Kidney epithelial cell (primary cell): ENCODE results near the gene MAFF. TPM values are rescaled to one million over a fixed set of nuclear protein-coding genes. Genes with fewer than 3 reads are reported as not detected.

ENCODE experiments used
- DNase-seq: peaks from one replicate; pipeline ENCODE4 v3.0.0-alpha.2; 2010; ENCODE audit warnings: low read depth
- H3K27me3 ChIP-seq: 2 replicates; pipeline ENCODE4 v1.6.0; 2011; ENCODE audit warnings: low read length; ENCODE audit not compliant: control insufficient read depth, insufficient read depth
- H3K36me3 ChIP-seq: 2 replicates; pipeline ENCODE4 v1.5.1; 2011; ENCODE audit warnings: low read length; ENCODE audit not compliant: control insufficient read depth, insufficient read depth
- H3K4me3 ChIP-seq: 2 replicates; pipeline ENCODE4 v1.5.1; 2011; ENCODE audit warnings: low read depth, mild to moderate bottlenecking, control low read depth, low read length
- total RNA-seq: library from RNA; depleted of rRNA; stranded (reverse); fragments of >200 nt; gene quantifications from 2 replicates; pipeline ENCODE4 v1.2.3, GENCODE V29; 2015
- TF ChIP-seq, protein P1 (sequence below): IDR thresholded peaks from 2 replicates; pipeline ENCODE4 v1.5.1; 2011; ENCODE audit warnings: mild to moderate bottlenecking, moderate library complexity, low read length, control low read depth, inconsistent platforms; ENCODE audit not compliant: insufficient read depth, poor library complexity, severe bottlenecking

MAFF gene
- total RNA-seq, 1 donor from 2014 or later = 99.5 TPM

DNA sequence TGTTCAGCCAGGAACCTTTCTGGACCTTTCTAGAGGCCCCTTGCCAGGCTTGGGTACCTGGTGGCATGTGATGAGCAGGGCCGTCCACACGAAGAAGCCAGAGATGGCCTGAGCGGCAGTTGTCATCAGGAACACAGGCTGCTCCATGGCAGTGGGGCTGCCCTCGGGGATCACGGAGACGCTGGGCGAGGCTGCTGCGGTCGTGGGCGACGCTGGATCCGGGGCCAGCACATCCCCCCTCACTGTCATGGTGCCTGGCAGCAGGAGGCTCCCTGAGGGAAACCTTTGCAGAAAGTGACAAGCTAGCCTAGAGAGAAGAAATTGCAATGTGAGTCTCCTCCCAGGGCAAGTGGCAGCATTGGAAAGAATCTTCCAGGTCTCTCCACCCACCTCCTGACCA is 45.9 kb downstream of the MAFF start:
- TF ChIP-seq, protein P1, sequence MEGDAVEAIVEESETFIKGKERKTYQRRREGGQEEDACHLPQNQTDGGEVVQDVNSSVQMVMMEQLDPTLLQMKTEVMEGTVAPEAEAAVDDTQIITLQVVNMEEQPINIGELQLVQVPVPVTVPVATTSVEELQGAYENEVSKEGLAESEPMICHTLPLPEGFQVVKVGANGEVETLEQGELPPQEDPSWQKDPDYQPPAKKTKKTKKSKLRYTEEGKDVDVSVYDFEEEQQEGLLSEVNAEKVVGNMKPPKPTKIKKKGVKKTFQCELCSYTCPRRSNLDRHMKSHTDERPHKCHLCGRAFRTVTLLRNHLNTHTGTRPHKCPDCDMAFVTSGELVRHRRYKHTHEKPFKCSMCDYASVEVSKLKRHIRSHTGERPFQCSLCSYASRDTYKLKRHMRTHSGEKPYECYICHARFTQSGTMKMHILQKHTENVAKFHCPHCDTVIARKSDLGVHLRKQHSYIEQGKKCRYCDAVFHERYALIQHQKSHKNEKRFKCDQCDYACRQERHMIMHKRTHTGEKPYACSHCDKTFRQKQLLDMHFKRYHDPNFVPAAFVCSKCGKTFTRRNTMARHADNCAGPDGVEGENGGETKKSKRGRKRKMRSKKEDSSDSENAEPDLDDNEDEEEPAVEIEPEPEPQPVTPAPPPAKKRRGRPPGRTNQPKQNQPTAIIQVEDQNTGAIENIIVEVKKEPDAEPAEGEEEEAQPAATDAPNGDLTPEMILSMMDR = no peak
- Histone ChIP-seq H3K36me3 (peaks cover 2% of the 10 kb centered on the region), H3K27me3 (no peaks in the 10 kb centered on the region), H3K4me3 (no peak overlapping the region)
- DNase-seq = no peak

GRCh38 chr22:38248280-38248679 is 46.5 kb downstream of the MAFF start:
- Histone ChIP-seq H3K4me3 (no peak overlapping the region), H3K27me3 (no peaks in the 10 kb centered on the region), H3K36me3 (peaks cover 2% of the 10 kb centered on the region)
- TF ChIP-seq, protein P1 = no peak
- no peak for DNase-seq

- peaks cover 2% of the 10 kb centered on the region for H3K36me3 ChIP-seq
- TF ChIP-seq, protein P1 = no peak
These were observed 47.5 kb downstream of the MAFF start for GRCh38 chr22:38249301-38249700.

GRCh38 chr22:38249803-38250642 is 48.2 kb downstream of the MAFF start:
- Histone ChIP-seq H3K36me3 (peaks cover 2% of the 10 kb centered on the region), H3K4me3 (no peak overlapping the region), H3K27me3 (no peaks in the 10 kb centered on the region)
- DNase-seq = no peak
- TF ChIP-seq, protein P1 = no peak

More at GRCh38 chr22:38249301-38249700, 47.5 kb downstream of the MAFF start:
- Histone ChIP-seq H3K27me3 (no peaks in the 10 kb centered on the region), H3K4me3 (no peak overlapping the region)
- DNase-seq = no peak

DNA sequence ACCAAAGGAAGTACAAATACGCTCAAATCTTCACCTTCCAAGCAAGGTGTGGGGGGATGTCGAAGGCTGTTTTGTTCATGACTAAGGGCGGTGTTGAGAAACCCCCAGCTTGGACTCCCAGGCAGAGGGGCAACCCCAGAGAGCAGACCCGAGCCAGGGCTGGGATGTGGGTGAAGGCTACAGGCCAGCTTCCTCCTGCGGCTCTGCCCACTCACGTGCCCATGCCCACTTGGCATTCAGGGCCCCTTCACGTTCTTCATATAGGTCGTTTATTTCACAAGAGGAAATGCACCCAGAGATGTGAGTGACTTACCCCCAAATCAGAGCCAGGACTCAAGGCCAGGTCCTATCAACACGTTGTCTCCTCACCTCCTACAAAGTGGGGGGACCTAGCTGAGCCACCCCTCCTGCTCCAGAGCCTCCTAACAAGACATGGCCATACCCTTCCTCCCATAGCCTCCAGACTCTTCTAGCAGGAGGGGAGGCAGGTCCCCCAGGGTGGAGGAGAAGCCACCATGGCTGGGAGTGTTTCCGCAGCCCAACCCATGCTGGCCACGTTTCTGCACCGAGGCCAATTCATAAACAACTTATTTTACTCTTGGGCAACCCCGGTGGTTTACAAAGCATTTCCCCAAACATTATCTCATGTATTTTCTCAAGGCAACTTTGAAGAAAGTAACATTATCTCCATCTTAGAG is 49.0 kb downstream of the MAFF start:
- TF ChIP-seq, protein P1 = no peak
- Histone ChIP-seq H3K36me3 (peaks cover 2% of the 10 kb centered on the region), H3K4me3 (no peak overlapping the region), H3K27me3 (no peaks in the 10 kb centered on the region)
- no peak for DNase-seq

DNA sequence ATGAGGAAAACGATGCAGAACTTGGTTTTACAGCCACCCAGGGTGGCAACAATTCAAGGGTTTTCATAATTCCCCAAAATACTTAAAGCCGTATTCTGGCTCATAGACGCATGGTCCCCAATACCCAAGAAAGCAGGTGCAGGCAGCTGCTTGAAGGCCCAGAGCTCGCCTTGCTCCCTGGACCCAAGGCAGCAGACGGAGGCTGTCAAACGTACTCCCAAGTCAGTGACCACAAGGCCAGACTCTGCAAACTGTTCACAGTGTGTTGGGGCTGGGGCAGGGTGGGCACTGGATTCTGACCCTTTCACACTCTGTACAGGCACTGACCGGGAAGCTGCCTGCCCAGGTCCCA is 49.5 kb downstream of the MAFF start:
- no peak for DNase-seq
- Histone ChIP-seq H3K27me3 (no peaks in the 10 kb centered on the region), H3K36me3 (peaks cover 2% of the 10 kb centered on the region), H3K4me3 (no peak overlapping the region)
- TF ChIP-seq, protein P1 = no peak
